Right atrium auricular region (tissue), 2 donors: ENCODE data around the gene GREM2. TPM values are rescaled to one million over a fixed set of nuclear protein-coding genes. Genes with fewer than 3 reads are reported as not detected.

Experiments
- DNase-seq: peaks from one replicate; pipeline ENCODE4 v3.0.0-alpha.2; 2019; ENCODE audit warnings: low spot score
- H3K27ac ChIP-seq, 2 donors: fragments of 200-600 bp; sonication (generic); 1 replicate in 1 of 2; 2 replicates in 1 of 2; pipeline ENCODE4 v1.5.1; 2016 to 2019
- H3K27me3 ChIP-seq, 2 donors: fragments of 200-600 bp; sonication (generic); one replicate each; pipeline versions ENCODE4 v1.5.1 to v1.6.0; 2017 to 2019
- H3K36me3 ChIP-seq: fragments of 200-600 bp; sonication (generic); one replicate; pipeline ENCODE4 v1.5.1; 2016
- H3K4me1 ChIP-seq, 2 donors: fragments of 200-600 bp; sonication (generic); one replicate each; pipeline versions ENCODE4 v1.5.1 to v1.6.0; 2017 to 2019
- H3K4me3 ChIP-seq, 2 donors: fragments of 200-600 bp; sonication (generic); 1 replicate in 1 of 2; 2 replicates in 1 of 2; pipeline ENCODE4 v1.5.1; 2017 to 2019; ENCODE audit warnings: mild to moderate bottlenecking in 1 of 2, moderate library complexity in 1 of 2
- H3K9me3 ChIP-seq, 2 donors: fragments of 200-600 bp; sonication (generic); one replicate each; pipeline ENCODE4 v1.5.1; 2019
- total RNA-seq, 2 donors: library from RNA; depleted of rRNA; stranded (reverse); fragments of >200 nt; gene quantifications; one replicate each; pipeline ENCODE4 v1.1.0, GENCODE V29; 2016
- TF ChIP-seq, protein P1 (sequence below), 2 donors: fragments of 200-600 bp; sonication (generic); IDR thresholded peaks; one replicate each; pipeline ENCODE4 v1.5.1; 2019; ENCODE audit warnings: antibody characterized with exemption in 2 of 2

The GREM2 gene
- total RNA-seq, 2 donors from 2014 or later = not detected

DNA sequence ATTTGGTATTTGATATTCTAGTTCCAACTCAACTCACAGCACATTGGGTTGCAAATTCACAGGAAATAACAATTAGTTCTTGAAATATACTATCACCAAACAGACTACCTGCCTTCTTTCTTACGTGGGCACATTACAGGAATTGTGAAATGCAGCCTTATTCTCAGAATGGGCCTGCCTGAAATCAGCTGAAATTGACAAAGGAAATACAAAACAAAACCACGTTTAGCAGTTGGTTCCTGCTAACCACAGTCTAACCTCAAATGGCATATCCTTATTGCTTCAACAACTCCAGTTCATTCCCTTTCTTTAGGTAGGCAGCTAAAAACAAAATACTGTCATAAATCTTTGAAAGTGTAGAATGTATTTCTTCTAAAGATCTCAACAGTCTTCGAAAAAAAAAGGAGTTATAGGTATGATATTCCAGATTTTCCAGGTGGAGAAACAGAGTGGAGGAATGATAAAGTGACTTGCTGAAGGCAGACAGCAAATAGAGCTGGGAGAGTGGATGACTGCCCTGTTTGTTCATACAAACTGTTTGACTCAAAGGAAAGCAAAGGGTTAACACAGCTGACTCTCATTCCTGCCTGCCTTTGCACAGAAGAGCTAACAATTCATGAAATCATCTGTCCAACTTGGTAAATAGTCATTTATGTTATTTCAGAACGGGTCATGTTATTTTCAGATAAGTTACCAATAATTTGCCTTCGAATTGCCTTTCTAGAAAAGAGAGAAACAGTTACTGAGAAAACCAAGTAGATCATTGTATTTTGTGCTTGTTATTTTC, 1.6 kb upstream of the GREM2 start:
- no peak for DNase-seq
- TF ChIP-seq, protein P1, sequence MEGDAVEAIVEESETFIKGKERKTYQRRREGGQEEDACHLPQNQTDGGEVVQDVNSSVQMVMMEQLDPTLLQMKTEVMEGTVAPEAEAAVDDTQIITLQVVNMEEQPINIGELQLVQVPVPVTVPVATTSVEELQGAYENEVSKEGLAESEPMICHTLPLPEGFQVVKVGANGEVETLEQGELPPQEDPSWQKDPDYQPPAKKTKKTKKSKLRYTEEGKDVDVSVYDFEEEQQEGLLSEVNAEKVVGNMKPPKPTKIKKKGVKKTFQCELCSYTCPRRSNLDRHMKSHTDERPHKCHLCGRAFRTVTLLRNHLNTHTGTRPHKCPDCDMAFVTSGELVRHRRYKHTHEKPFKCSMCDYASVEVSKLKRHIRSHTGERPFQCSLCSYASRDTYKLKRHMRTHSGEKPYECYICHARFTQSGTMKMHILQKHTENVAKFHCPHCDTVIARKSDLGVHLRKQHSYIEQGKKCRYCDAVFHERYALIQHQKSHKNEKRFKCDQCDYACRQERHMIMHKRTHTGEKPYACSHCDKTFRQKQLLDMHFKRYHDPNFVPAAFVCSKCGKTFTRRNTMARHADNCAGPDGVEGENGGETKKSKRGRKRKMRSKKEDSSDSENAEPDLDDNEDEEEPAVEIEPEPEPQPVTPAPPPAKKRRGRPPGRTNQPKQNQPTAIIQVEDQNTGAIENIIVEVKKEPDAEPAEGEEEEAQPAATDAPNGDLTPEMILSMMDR (IDR thresholded peaks at IDR 0.05) = no peak
- peaks cover 0 to 3% of the 10 kb centered on the region in 2 donors for H3K27me3 ChIP-seq
- H3K27ac ChIP-seq = no peak overlapping the region
- no peaks in the 10 kb centered on the region for H3K9me3 ChIP-seq
- no peak overlapping the region for H3K4me3 ChIP-seq
- H3K4me1 ChIP-seq = no peaks in the 10 kb centered on the region
- H3K36me3 ChIP-seq = no peaks in the 10 kb centered on the region

DNA sequence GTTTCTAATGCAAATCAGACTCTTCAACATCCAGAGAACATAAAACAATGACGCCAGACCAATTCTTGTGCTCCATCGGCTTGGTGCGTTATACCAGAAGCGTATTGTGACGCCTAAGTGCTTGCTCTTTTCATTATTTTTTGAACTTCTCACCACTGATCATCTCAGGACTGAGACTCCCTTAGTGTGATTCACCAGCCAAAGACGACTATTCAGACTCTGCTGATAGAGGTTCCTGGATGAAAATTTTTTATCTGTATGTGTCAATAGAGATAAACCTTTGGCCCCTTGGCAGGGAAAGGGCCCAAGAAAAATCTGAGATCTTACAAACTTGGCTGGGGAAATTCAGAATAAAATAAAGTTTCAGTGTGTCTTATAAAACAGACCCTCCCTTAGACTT, 856 bp upstream of the GREM2 start:
- no peaks in the 10 kb centered on the region for H3K9me3 ChIP-seq

DNA sequence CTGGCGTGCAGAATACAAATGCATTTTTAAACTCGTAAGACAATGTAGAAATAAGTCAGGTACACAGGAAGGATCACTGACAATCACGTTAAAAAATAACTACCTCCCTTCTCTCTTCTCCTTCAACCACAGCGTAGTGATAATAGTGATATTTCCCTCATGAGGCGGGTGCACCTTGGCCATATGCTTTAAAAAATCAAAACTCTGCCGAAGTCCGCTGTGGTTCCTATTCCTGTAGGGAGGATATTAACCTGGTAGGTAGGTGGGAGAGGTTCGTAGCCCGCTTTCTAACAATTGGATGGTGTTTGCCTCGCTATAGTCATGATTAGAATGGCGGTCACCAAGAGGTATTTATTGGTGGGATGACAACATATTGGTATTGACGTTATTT, 732 bp downstream of the GREM2 start:
- DNase-seq = no peak
- Histone ChIP-seq H3K27ac (no peak overlapping the region), H3K36me3 (no peaks in the 10 kb centered on the region), H3K27me3 (peaks cover 0 to 3% of the 10 kb centered on the region in 2 donors), H3K4me3 (peak overlapping the region in 1 of 2 donors; percentile 46), H3K9me3 (no peaks in the 10 kb centered on the region), H3K4me1 (no peaks in the 10 kb centered on the region)
- TF ChIP-seq, protein P1 (IDR thresholded peaks at IDR 0.05) = no peak

More for the DNA sequence above, 856 bp upstream of the GREM2 start:
- Histone ChIP-seq H3K36me3 (no peaks in the 10 kb centered on the region), H3K27me3 (peaks cover 0 to 3% of the 10 kb centered on the region in 2 donors), H3K27ac (no peak overlapping the region), H3K4me3 (no peak overlapping the region), H3K4me1 (no peaks in the 10 kb centered on the region)
- TF ChIP-seq, protein P1 (IDR thresholded peaks at IDR 0.05) = no peak
- DNase-seq = no peak

GRCh38 chr1:240610636-240611035, 1.3 kb downstream of the GREM2 start:
- Histone ChIP-seq H3K9me3 (no peaks in the 10 kb centered on the region), H3K27ac (no peak overlapping the region), H3K27me3 (peaks cover 0 to 3% of the 10 kb centered on the region in 2 donors), H3K36me3 (no peaks in the 10 kb centered on the region), H3K4me1 (no peaks in the 10 kb centered on the region), H3K4me3 (no peak overlapping the region)
- TF ChIP-seq, protein P1 (IDR thresholded peaks at IDR 0.05) = no peak
- no peak for DNase-seq

DNA sequence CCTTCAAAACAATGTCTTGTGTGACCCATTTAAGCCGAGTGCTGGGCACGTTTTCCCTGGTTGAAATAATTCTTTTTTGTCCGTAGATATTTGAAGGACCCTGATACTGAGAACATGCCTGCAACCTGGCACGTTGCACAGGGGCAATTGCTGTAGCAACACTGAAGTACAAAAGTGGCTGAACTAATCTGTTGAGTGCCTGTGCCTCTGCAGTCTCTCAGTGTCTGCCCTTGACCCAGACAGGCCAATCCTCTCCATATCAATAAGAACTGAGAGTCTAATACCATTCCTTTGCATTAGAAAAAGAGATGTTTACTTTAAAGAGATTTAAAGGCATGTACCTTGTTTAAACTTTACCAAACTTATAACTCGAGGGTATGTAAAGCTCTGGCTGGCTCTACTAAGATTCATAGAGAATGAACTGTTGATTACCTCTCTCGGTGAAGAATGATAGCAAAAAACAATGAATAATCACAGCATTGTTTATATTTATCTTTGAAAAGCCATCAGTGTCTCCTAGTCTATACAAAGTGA, 2.4 kb downstream of the GREM2 start:
- H3K27ac ChIP-seq = no peak overlapping the region
- no peak overlapping the region for H3K4me3 ChIP-seq
- H3K36me3 ChIP-seq = no peaks in the 10 kb centered on the region
- TF ChIP-seq, protein P1 (IDR thresholded peaks at IDR 0.05) = no peak
- H3K27me3 ChIP-seq = peaks cover 0 to 3% of the 10 kb centered on the region in 2 donors
- no peak for DNase-seq
- H3K9me3 ChIP-seq = no peaks in the 10 kb centered on the region
- no peaks in the 10 kb centered on the region for H3K4me1 ChIP-seq
